NCI-H82 treated with DMSO at 0.1 percent for 48 hours (cell line): ENCODE results near the gene TMEM240.
"Not testable (repeated sequence)": the region's sequence is repeated elsewhere in the genome, so short reads cannot be mapped to it uniquely, and the experiment has no call there.

ENCODE experiments used
- DNase-seq: peaks from one replicate; lab custom pipeline; 2025; ENCODE audit not compliant: unreplicated experiment; lab: John Stamatoyannopoulos, UW

Gene TMEM240

GRCh38 chr1:1558591-1558990, 18.2 kb upstream of the TMEM240 start:
- no peak for DNase-seq

GRCh38 chr1:1557688-1558087, 17.3 kb upstream of the TMEM240 start:
- not testable (repeated sequence) for DNase-seq

- DNase-seq = not testable (repeated sequence)
Observed at GRCh38 chr1:1556961-1557360, 16.5 kb upstream of the TMEM240 start.

- no peak for DNase-seq
Observed at GRCh38 chr1:1556505-1556904, 16.1 kb upstream of the TMEM240 start.

DNA sequence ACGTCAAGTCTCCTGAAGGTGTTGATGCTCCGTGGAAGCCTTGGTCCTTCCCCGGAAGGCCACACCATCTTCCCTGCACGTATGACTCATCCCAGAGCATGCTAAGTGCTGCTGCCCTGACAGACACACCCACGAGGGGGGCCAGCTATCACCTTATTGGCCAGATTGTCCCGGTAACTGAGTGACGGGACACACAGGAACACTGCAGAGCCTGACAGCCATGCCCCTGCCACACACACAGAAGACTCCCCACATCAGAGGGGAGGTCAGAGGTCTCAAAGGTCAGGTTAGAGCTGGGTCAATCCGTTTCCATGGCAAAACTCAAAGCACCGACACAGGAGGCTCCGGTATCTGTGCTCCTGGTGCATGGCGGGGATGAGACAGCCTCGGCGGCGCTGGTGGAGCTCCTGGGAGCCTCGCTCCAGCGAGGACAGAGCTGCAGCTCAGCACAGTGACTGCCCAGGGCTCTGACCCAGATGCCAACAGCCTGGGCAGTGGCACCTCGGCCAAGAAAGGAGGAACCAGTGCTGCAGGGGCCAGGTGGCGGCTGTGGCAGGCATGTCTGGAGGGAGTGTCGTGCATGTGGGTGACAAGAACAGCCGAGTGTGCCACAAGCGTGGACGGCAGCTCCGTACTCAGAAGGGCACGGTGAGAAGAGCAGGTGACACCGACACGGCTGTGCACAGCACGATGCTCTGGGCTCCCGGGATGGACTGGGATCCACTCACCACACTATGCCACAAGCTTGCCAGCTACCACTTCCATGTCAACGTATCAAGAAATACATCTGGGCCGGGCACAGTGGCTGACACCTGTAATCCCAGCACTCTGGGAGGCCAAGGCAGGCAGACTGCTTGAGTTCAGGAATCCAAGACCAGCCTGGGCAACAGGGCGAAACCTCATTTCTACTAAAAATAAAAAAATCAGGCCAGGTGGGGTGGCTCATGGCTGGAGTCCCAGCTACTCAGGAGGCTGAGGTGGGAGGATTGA, 14.8 kb upstream of the TMEM240 start:
- DNase-seq = no peak

DNA sequence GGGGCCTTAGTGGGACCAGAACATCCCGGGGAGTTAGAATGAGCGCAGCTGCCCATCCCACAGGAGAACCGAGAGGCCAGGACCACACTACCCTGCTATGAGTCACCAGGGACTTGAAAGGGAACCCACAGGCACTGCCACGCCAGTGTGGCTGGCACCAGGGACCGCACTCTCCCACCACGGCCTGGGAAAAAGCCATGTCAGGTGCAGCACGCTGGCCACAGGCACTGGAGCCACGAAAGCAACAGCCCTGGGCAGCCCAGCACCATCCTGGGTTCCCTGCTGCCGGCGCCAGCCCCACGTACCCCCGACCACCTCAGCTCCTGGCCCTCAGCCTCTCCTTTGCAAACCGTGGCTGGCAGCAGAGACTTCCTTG, 14.1 kb upstream of the TMEM240 start:
- DNase-seq = no peak

DNA sequence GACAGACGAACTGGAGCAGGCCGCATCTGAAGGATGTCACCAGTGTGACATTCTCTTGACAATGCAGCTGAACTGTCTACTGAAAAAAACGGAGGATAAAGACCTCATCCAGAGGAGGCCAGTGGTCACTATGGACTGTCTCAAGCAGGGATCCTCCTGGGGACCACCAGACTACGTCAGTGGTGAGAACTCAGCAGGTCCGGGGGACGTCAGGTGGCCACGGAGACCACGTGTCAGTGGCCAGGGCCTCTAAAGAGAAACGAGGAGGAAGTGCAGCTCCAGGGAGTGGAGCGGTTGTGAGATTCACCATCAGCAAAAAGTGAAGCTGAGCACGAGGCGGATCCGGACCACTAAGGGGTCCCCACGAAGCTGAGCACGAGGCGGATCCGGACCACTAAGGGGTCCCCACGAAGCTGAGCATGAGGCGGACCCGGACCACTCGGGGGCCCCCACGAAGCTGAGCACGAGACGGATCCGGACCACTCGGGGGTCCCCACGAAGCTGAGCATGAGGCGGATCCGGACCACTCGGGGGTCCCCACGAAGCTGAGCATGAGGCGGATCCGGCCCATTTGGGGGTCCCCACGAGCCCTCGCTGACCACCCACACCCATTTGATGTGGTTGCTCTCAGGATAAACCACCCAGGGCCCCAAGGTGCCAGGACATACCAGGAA, 13.5 kb upstream of the TMEM240 start:
- no peak for DNase-seq

- no peak for DNase-seq
Observed at GRCh38 chr1:1552263-1552639, 11.8 kb upstream of the TMEM240 start.

GRCh38 chr1:1551524-1552262, 11.3 kb upstream of the TMEM240 start:
- DNase-seq = no peak

GRCh38 chr1:1550591-1551432, 10.4 kb upstream of the TMEM240 start:
- DNase-seq = no peak

GRCh38 chr1:1550087-1550486, 9.7 kb upstream of the TMEM240 start:
- no peak for DNase-seq

DNA sequence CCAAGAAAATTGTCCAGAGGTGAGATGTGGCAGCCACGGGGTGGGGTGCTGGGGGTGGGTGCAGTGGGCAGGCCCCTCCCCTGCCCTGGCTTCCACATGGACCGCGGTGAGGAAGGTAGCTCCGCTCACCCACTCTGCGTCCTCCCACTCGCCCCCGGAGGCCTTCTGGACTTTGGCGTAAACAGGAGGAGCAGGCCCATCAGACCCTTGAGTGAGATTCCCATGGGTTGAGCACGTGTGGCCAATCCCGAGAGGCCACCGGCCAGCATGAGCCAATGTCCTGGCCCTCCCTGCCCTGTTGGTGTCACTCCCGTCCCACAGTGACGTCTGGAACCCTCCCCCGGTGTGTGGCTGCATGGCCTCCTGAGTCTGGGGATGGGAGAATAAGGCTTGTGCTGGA, 8.2 kb upstream of the TMEM240 start:
- DNase-seq = no peak

- no peak for DNase-seq
Observed at GRCh38 chr1:1547476-1547875, 7.1 kb upstream of the TMEM240 start.

GRCh38 chr1:1547011-1547410, 6.6 kb upstream of the TMEM240 start:
- no peak for DNase-seq

DNA sequence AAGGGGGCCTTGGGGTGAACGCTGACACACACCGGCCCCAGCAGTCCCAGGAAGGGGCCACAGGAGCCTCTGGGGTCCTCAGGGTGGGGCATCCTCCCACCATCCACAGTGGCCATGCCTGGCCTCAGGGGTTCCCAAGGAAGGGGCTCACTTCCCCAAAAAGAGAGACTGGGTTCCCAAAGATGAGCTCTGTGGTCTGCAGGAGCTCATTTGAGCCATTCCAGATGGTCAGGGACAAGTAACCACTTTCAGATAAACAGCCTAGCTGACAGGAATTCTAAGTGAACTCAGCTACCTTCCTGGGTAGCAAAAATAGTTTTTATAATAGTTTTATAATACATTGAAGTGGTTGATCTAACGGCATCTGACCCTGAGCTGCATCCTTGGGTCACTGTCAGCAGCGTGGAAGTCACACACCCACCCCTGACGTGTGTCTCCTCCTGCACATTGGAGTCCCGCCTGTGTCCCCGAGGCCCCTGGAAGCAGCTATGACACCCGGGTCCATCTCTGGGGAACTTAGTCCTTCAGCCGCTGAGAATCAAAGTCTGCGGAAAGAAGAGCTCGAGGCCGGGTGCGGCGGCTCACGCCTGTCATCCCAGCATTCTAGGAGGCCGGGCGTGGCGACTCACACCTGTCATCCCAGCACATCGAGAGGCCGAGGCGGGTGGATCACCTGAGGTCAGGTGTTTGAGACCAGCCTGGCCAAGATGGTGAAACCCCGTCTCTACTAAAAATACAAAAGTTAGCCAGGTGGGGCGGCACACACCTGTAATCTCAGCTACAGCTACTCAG, 5.7 kb upstream of the TMEM240 start:
- DNase-seq = no peak

- DNase-seq = no peak
Observed at GRCh38 chr1:1544544-1544943, 4.1 kb upstream of the TMEM240 start.

GRCh38 chr1:1543706-1544099, 3.3 kb upstream of the TMEM240 start:
- DNase-seq = no peak

DNA sequence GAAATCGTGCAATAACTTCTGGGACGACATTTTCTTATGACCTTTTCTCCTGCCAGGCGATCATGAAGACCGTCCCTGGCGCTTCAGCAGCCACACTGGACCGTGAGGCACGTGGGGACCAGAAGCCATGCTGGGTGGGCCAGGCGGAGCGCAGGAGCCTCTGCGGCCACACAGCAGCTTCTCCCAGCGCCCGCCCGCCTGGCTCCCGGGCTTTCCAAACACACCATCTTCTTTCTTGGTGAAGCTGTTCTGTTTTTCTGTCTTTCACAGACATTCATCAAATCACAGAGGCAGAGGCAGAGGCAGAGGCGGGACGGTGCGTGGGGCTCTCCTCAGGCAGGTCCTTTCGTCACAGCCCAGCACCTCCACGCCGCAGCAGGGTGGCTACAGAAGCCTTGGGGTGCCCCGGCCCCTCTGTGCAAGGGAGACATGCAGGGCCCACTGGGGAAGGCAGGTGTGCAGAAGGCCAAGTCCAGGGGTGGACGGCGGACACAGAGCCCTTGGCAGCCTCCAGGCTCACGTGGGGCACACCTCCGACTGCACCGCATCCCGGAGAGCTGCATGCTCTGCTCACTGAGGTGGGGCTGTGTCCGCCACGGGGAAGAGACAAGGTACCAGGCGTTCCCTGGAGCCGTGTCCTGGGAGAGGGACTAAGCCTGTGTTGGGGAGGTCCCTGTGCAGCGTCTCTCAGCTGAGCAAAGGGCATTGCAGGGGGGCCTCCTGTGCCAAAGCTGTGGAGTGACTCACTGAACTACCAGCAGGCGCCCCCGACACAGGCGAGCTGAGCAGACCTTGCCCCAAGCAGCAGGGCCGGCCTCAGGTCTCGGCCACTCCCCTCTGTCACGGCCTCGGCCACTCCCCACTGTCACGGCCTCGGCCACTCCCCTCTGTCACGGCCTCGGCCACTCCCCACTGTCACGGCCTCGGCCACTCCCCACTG, 2.6 kb upstream of the TMEM240 start:
- no peak for DNase-seq
